ENCODE data around the gene MRPS17. TPM values are rescaled to one million over a fixed set of nuclear protein-coding genes. Genes with fewer than 3 reads are reported as not detected.

Gene MRPS17
- total and polyA plus RNA-seq, 2 of the 4 experiments (the other 2 are of a cell fraction), result 9.9 to 15.2 TPM

- POLR2A ChIA-PET (ENCODE audit: unreplicated experiment), result no interaction called here
- 90% methylated on average over 2 of the region's 4 CpGs; no CpG with 5 or more reads in 1 of the 2 experiments for WGBS, 2 experiments (ENCODE audit: extremely low coverage in 2 of 2, insufficient read length in 1 of 2)
Measured at GRCh38 chr7:55957190-55957589, 5.5 kb downstream of the MRPS17 start.

More at GRCh38 chr7:55957190-55957589, 5.5 kb downstream of the MRPS17 start:
- Histone ChIP-seq H3K4me2 (ENCODE audit: low read depth, low read length) (no peak overlapping the region), H4K8ac (ENCODE audit: low read depth in 2 of 2, low read length in 2 of 2) (no peak overlapping the region), H4K20me1 (ENCODE audit: insufficient read depth, low read length) (no peaks in the 10 kb centered on the region), H3K23ac (ENCODE audit: low read depth, low read length) (no peak overlapping the region), H3K9me1 (ENCODE audit: insufficient read depth, low read length) (no peaks in the 10 kb centered on the region), H3K18ac (ENCODE audit: low read depth, low read length) (no peak overlapping the region), H3K9ac (ENCODE audit: low read depth, low read length) (no peak overlapping the region), H2BK20ac (ENCODE audit: low read depth, low read length) (no peak overlapping the region), H3K4ac (ENCODE audit: low read depth, low read length) (no peak overlapping the region), H2AFZ (replicated peaks; ENCODE audit: low read length, poor library complexity) (no peak overlapping the region), H3K36me3 (ENCODE audit: control insufficient read depth, insufficient read depth, low read length) (peaks cover 8% of the 10 kb centered on the region), H3K4me3 (ENCODE audit: insufficient read depth, low read depth, low read length) (no peak overlapping the region), H3K4me1 (ENCODE audit: control insufficient read depth, insufficient read depth, low read length) (no peaks in the 10 kb centered on the region; the same call in 1 of the 2 replicates), H4K91ac (ENCODE audit: insufficient read depth, low read depth, low read length) (no peak overlapping the region), H3K14ac (replicated peaks; ENCODE audit: low read depth, low read length) (no peak overlapping the region), H3K27me3 (ENCODE audit: control insufficient read depth, insufficient read depth, low read length) (no peaks in the 10 kb centered on the region), H3K56ac (ENCODE audit: extremely low read depth, insufficient read depth, low read length) (no peak overlapping the region), H3K9me3 (ENCODE audit: control insufficient read depth, insufficient read depth, low read length) (no peaks in the 10 kb centered on the region), H4K5ac (ENCODE audit: low read depth, low read length) (no peak overlapping the region), H2BK120ac (ENCODE audit: low read depth, low read length) (no peak overlapping the region), H2AK5ac (ENCODE audit: low read depth, low read length) (no peak overlapping the region), H2AK9ac (replicated peaks; ENCODE audit: low read depth, low read length, poor library complexity) (no peak overlapping the region), H2BK15ac (ENCODE audit: low read depth, low read length) (no peak overlapping the region), H3K27ac (ENCODE audit: insufficient read depth, low read length) (no peak overlapping the region), H3K79me1 (ENCODE audit: low read depth in 1 of 2, low read length in 2 of 2) (peaks cover 7 to 11% of the 10 kb centered on the region in 2 experiments; a peak in 3 of 4 replicates), H2BK5ac (ENCODE audit: low read depth, low read length, poor library complexity, severe bottlenecking) (no peak overlapping the region)
- no peak for DNase-seq
- in situ Hi-C loops (cut with MboI; ENCODE audit: low sequenced_read_pairs), result loop anchor here (10.0 to 25.0 kb wide), 3 partner anchors 312 to 670 kb away; no protein-coding TSS in a partner anchor
- dilution Hi-C loops (cut with HindIII; ENCODE audit: low sequenced_read_pairs, unreplicated experiment), result no loop called here
- intact Hi-C loops (cut with micrococcal nuclease), result no loop called here
- CTCF ChIA-PET, result no interaction called here
- no peak for ATAC-seq (ENCODE audit: low read depth)
- TF ChIP-seq NFE2L2 (IDR thresholded peaks at IDR 0.05; ENCODE audit: low read depth, low read length), result no peak
- no peak for TF ChIP-seq RAD21 (IDR thresholded peaks at IDR 0.05; ENCODE audit: low read length)
- TF ChIP-seq CEBPB (IDR thresholded peaks at IDR 0.05; ENCODE audit: low read depth, low read length), result no peak
- no peak for TF ChIP-seq SMC3 (IDR thresholded peaks at IDR 0.05; ENCODE audit: low read depth, low read length)
- no peak for TF ChIP-seq MAFK (IDR thresholded peaks at IDR 0.05; ENCODE audit: low read depth, low read length)
- TF ChIP-seq, protein P1, sequence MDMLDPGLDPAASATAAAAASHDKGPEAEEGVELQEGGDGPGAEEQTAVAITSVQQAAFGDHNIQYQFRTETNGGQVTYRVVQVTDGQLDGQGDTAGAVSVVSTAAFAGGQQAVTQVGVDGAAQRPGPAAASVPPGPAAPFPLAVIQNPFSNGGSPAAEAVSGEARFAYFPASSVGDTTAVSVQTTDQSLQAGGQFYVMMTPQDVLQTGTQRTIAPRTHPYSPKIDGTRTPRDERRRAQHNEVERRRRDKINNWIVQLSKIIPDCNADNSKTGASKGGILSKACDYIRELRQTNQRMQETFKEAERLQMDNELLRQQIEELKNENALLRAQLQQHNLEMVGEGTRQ (IDR thresholded peaks at IDR 0.05; ENCODE audit: low read depth, low read length), result no peak
- no peak for TF ChIP-seq CTCF (conservative IDR thresholded peaks at IDR 0.05; ENCODE audit: low read depth, low read length)
- no peak for TF ChIP-seq ELK1 (IDR thresholded peaks at IDR 0.05; ENCODE audit: borderline replicate concordance, low read depth, low read length)
- TF ChIP-seq FOS (IDR thresholded peaks at IDR 0.05; ENCODE audit: low read depth, low read length), result no peak
- TF ChIP-seq RCOR1 (IDR thresholded peaks at IDR 0.05; ENCODE audit: insufficient replicate concordance, low read length), result no peak
- TF ChIP-seq RFX5 (IDR thresholded peaks at IDR 0.05; ENCODE audit: low read depth, low read length), result no peak
- TF ChIP-seq MAZ (IDR thresholded peaks at IDR 0.05; ENCODE audit: borderline replicate concordance, low read depth, low read length), result no peak
- TF ChIP-seq MXI1 (IDR thresholded peaks at IDR 0.05; ENCODE audit: borderline replicate concordance, low read depth, low read length), result no peak
- no peak for TF ChIP-seq POLR2A (IDR thresholded peaks at IDR 0.05; ENCODE audit: low read depth, low read length)
- TF ChIP-seq BHLHE40 (IDR thresholded peaks at IDR 0.05; ENCODE audit: low read depth, low read length), result no peak
- no peak for TF ChIP-seq CHD1 (IDR thresholded peaks at IDR 0.05; ENCODE audit: low read depth, low read length)
- BruUV-seq (replicated peaks), result no TSS peak
